Measurements from ENCODE around the gene CDH1.

CDH1 gene

DNA sequence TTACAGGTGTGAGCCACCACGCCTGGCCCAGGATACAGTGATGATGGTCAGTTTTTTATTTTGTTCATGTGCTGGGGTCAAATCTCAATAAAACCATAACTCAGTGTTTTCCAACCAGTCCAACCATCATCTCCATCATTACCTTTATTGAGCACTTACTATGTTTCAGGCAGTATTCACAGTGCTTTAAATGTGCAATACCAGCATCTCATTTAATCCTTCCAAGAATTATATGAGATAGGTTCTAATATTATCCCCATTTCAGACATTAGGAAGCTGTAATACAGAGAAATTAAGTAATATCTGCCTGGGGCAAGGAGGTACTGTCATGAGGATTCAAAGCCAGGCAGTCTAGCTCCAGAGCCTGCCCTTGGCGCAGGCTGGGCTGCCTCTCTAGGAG, 69.3 kb downstream of the CDH1 start:
- H3K36me3 ChIP-seq (ENCODE audit: control insufficient read depth in 1 of 2, insufficient read depth in 2 of 2, low read length in 2 of 2): peaks cover 28 to 62% of the 10 kb centered on the region in 2 donors
- no peak overlapping the region for H3K4me3 ChIP-seq (ENCODE audit: low read depth in 1 of 2, low read length in 2 of 2)
- H3K4me1 ChIP-seq (ENCODE audit: control insufficient read depth in 1 of 2, insufficient read depth in 2 of 2, low read length in 2 of 2): no peaks in the 10 kb centered on the region
- H3K9ac ChIP-seq (ENCODE audit: low read depth in 1 of 2, low read length in 2 of 2): no peak overlapping the region
- no peaks in the 10 kb centered on the region for H3K9me3 ChIP-seq (ENCODE audit: control insufficient read depth in 1 of 2, low read length in 2 of 2)
- no peak overlapping the region for H3K27ac ChIP-seq (ENCODE audit: low read depth, low read length)
- no peaks in the 10 kb centered on the region for H3K27me3 ChIP-seq (ENCODE audit: control insufficient read depth in 1 of 2, insufficient read depth in 2 of 2, low read length in 2 of 2)

DNA sequence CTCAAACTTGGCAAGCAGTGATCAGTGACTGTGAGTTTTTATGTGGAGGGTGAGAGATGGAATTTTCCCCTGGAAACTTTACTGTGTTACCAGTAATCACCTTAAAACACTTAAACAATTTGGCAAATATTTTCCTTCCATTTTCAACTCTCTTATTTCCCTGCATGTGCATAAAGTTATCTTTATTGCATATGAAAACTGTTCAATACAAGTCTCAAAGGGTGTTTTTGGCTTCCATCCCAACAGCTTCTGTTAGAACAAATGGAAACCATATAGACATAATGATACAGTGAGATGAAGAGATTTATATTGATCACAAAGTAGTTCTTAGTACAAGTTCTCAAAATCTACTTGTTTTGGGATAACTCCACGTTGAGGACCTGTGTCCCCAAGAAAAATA, 69.9 kb downstream of the CDH1 start:
- H3K27me3 ChIP-seq (ENCODE audit: control insufficient read depth in 1 of 2, insufficient read depth in 2 of 2, low read length in 2 of 2): no peaks in the 10 kb centered on the region
- no peaks in the 10 kb centered on the region for H3K9me3 ChIP-seq (ENCODE audit: control insufficient read depth in 1 of 2, low read length in 2 of 2)
- H3K36me3 ChIP-seq (ENCODE audit: control insufficient read depth in 1 of 2, insufficient read depth in 2 of 2, low read length in 2 of 2): peaks cover 28 to 63% of the 10 kb centered on the region in 2 donors
- no peak overlapping the region for H3K27ac ChIP-seq (ENCODE audit: low read depth, low read length)
- H3K4me3 ChIP-seq (ENCODE audit: low read depth in 1 of 2, low read length in 2 of 2): no peak overlapping the region
- no peaks in the 10 kb centered on the region for H3K4me1 ChIP-seq (ENCODE audit: control insufficient read depth in 1 of 2, insufficient read depth in 2 of 2, low read length in 2 of 2)
- H3K9ac ChIP-seq (ENCODE audit: low read depth in 1 of 2, low read length in 2 of 2): no peak overlapping the region

DNA sequence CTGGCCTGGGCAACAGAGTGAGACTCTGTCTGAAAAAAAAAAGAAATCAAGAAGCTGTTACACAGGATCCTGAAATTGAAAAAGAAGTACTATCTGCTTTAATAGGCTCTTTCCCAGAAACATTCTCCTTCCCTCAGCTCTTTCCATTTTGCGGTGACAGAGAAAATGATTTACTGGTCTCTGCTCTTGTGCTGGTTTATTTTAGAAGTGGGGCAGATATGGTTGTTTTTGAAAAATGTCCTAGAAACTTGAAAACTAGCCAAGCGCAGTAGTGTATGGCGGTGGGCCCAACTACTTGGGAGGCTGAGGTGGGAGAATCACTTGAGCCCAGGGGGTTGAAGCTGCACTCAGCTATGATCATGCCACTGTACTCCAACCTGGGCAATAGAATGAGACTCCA, 77.4 kb downstream of the CDH1 start:
- Histone ChIP-seq H3K9me3 (ENCODE audit: control insufficient read depth in 1 of 2, low read length in 2 of 2) (no peaks in the 10 kb centered on the region), H3K4me3 (ENCODE audit: low read depth in 1 of 2, low read length in 2 of 2) (no peak overlapping the region), H3K36me3 (ENCODE audit: control insufficient read depth in 1 of 2, insufficient read depth in 2 of 2, low read length in 2 of 2) (peaks cover 35 to 76% of the 10 kb centered on the region in 2 donors), H3K9ac (ENCODE audit: low read depth in 1 of 2, low read length in 2 of 2) (no peak overlapping the region), H3K27ac (ENCODE audit: low read depth, low read length) (no peak overlapping the region), H3K4me1 (ENCODE audit: control insufficient read depth in 1 of 2, insufficient read depth in 2 of 2, low read length in 2 of 2) (no peaks in the 10 kb centered on the region), H3K27me3 (ENCODE audit: control insufficient read depth in 1 of 2, insufficient read depth in 2 of 2, low read length in 2 of 2) (no peaks in the 10 kb centered on the region)

DNA sequence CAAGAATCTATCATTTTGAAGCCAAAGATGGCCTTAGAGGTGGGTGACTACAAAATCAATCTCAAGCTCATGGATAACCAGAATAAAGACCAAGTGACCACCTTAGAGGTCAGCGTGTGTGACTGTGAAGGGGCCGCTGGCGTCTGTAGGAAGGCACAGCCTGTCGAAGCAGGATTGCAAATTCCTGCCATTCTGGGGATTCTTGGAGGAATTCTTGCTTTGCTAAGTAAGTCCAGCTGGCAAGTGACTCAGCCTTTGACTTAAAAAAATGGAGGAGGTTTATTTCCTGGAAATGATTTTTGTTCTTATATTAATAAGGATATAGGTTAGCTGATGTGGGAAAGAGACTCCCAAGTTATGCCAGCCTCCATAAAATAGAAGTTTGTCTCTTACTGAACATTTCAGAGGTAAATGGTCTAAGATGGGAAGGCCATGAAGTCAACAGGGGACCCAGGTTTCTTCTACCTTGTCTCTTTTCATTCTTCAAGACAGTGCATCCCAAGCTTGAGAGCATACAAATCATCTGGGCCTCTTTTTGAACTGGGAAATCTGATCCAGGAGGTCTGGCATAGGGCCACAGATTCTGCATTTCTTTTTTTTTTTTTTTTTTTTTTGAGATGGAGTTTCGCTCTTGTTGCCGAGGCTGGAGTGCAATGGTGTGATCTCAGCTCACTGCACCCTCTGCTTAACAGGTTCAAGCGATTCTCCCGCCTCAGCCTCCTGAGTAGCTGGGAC, 86.5 kb downstream of the CDH1 start:
- Histone ChIP-seq H3K27me3 (ENCODE audit: control insufficient read depth in 1 of 2, insufficient read depth in 2 of 2, low read length in 2 of 2) (no peaks in the 10 kb centered on the region), H3K27ac (ENCODE audit: low read depth, low read length) (no peak overlapping the region), H3K36me3 (ENCODE audit: control insufficient read depth in 1 of 2, insufficient read depth in 2 of 2, low read length in 2 of 2) (peaks cover 32 to 57% of the 10 kb centered on the region in 2 donors), H3K9me3 (ENCODE audit: control insufficient read depth in 1 of 2, low read length in 2 of 2) (no peaks in the 10 kb centered on the region), H3K4me1 (ENCODE audit: control insufficient read depth in 1 of 2, insufficient read depth in 2 of 2, low read length in 2 of 2) (peaks cover 0 to 5% of the 10 kb centered on the region in 2 donors), H3K4me3 (ENCODE audit: low read depth in 1 of 2, low read length in 2 of 2) (no peak overlapping the region), H3K9ac (ENCODE audit: low read depth in 1 of 2, low read length in 2 of 2) (no peak overlapping the region)

DNA sequence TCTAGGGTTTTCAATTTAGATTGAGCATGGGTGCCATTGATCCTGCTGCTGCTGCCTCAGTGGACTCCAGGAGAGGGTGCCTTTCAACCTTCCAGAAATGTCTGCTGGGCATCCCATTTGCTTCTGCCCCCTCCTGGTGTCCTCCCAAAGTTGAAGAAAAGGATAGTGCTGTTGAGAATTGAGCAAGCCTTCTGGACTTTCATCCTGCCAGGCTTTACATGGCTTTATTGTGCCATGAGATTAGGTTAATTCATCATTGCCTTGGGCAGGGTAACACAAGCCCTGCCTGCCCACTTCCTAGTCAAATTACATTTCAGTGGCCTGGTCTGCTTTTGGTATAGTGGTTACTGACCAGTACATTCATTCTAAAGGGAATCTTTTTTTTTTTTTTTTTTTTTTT, 88.3 kb downstream of the CDH1 start:
- Histone ChIP-seq H3K9ac (ENCODE audit: low read depth in 1 of 2, low read length in 2 of 2) (no peak overlapping the region), H3K9me3 (ENCODE audit: control insufficient read depth in 1 of 2, low read length in 2 of 2) (no peaks in the 10 kb centered on the region), H3K4me3 (ENCODE audit: low read depth in 1 of 2, low read length in 2 of 2) (no peak overlapping the region), H3K27ac (ENCODE audit: low read depth, low read length) (no peak overlapping the region), H3K27me3 (ENCODE audit: control insufficient read depth in 1 of 2, insufficient read depth in 2 of 2, low read length in 2 of 2) (no peaks in the 10 kb centered on the region), H3K4me1 (ENCODE audit: control insufficient read depth in 1 of 2, insufficient read depth in 2 of 2, low read length in 2 of 2) (peaks cover 0 to 5% of the 10 kb centered on the region in 2 donors), H3K36me3 (ENCODE audit: control insufficient read depth in 1 of 2, insufficient read depth in 2 of 2, low read length in 2 of 2) (peaks cover 36 to 62% of the 10 kb centered on the region in 2 donors)

DNA sequence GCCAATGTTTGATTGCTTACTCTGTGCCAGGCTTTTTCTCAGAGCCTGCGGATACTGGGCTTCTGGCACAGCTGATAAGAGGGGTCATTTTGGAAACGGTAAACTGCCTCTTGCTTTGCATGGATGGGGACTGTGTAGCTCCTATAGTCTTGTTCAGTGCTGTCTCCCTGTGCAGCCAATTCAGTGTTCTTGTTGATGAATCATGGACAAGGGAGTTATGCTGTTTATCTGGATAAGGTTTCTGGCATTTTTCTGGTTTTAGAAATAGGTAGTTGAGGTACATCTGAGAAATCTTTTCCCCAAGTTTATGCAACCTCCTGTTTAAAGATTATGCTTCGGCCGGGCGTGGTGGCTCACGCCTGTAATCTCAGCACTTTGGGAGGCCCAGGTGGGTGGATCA, 89.6 kb downstream of the CDH1 start:
- Histone ChIP-seq H3K9ac (ENCODE audit: low read depth in 1 of 2, low read length in 2 of 2) (no peak overlapping the region), H3K4me1 (ENCODE audit: control insufficient read depth in 1 of 2, insufficient read depth in 2 of 2, low read length in 2 of 2) (peaks cover 0 to 5% of the 10 kb centered on the region in 2 donors), H3K27me3 (ENCODE audit: control insufficient read depth in 1 of 2, insufficient read depth in 2 of 2, low read length in 2 of 2) (no peaks in the 10 kb centered on the region), H3K27ac (ENCODE audit: low read depth, low read length) (no peak overlapping the region), H3K4me3 (ENCODE audit: low read depth in 1 of 2, low read length in 2 of 2) (no peak overlapping the region), H3K9me3 (ENCODE audit: control insufficient read depth in 1 of 2, low read length in 2 of 2) (no peaks in the 10 kb centered on the region), H3K36me3 (ENCODE audit: control insufficient read depth in 1 of 2, insufficient read depth in 2 of 2, low read length in 2 of 2) (peaks cover 39 to 64% of the 10 kb centered on the region in 2 donors)

DNA sequence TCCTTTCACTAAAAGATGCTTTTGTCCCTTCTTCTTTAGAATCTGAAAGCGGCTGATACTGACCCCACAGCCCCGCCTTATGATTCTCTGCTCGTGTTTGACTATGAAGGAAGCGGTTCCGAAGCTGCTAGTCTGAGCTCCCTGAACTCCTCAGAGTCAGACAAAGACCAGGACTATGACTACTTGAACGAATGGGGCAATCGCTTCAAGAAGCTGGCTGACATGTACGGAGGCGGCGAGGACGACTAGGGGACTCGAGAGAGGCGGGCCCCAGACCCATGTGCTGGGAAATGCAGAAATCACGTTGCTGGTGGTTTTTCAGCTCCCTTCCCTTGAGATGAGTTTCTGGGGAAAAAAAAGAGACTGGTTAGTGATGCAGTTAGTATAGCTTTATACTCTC, 96.2 kb downstream of the CDH1 start:
- Histone ChIP-seq H3K27me3 (ENCODE audit: control insufficient read depth in 1 of 2, insufficient read depth in 2 of 2, low read length in 2 of 2) (no peaks in the 10 kb centered on the region), H3K36me3 (ENCODE audit: control insufficient read depth in 1 of 2, insufficient read depth in 2 of 2, low read length in 2 of 2) (peaks cover 25 to 57% of the 10 kb centered on the region in 2 donors), H3K9ac (ENCODE audit: low read depth in 1 of 2, low read length in 2 of 2) (no peak overlapping the region), H3K9me3 (ENCODE audit: control insufficient read depth in 1 of 2, low read length in 2 of 2) (no peaks in the 10 kb centered on the region), H3K4me3 (ENCODE audit: low read depth in 1 of 2, low read length in 2 of 2) (no peak overlapping the region), H3K27ac (ENCODE audit: low read depth, low read length) (no peak overlapping the region), H3K4me1 (ENCODE audit: control insufficient read depth in 1 of 2, insufficient read depth in 2 of 2, low read length in 2 of 2) (no peaks in the 10 kb centered on the region)

DNA sequence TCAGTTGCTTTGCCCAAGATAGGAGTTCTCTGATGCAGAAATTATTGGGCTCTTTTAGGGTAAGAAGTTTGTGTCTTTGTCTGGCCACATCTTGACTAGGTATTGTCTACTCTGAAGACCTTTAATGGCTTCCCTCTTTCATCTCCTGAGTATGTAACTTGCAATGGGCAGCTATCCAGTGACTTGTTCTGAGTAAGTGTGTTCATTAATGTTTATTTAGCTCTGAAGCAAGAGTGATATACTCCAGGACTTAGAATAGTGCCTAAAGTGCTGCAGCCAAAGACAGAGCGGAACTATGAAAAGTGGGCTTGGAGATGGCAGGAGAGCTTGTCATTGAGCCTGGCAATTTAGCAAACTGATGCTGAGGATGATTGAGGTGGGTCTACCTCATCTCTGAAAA, 97.5 kb downstream of the CDH1 start:
- no peak overlapping the region for H3K4me3 ChIP-seq (ENCODE audit: low read depth in 1 of 2, low read length in 2 of 2)
- peaks cover 22 to 44% of the 10 kb centered on the region in 2 donors for H3K36me3 ChIP-seq (ENCODE audit: control insufficient read depth in 1 of 2, insufficient read depth in 2 of 2, low read length in 2 of 2)
- no peaks in the 10 kb centered on the region for H3K27me3 ChIP-seq (ENCODE audit: control insufficient read depth in 1 of 2, insufficient read depth in 2 of 2, low read length in 2 of 2)
- H3K27ac ChIP-seq (ENCODE audit: low read depth, low read length): no peak overlapping the region
- H3K4me1 ChIP-seq (ENCODE audit: control insufficient read depth in 1 of 2, insufficient read depth in 2 of 2, low read length in 2 of 2): no peaks in the 10 kb centered on the region
- H3K9me3 ChIP-seq (ENCODE audit: control insufficient read depth in 1 of 2, low read length in 2 of 2): no peaks in the 10 kb centered on the region
- no peak overlapping the region for H3K9ac ChIP-seq (ENCODE audit: low read depth in 1 of 2, low read length in 2 of 2)

DNA sequence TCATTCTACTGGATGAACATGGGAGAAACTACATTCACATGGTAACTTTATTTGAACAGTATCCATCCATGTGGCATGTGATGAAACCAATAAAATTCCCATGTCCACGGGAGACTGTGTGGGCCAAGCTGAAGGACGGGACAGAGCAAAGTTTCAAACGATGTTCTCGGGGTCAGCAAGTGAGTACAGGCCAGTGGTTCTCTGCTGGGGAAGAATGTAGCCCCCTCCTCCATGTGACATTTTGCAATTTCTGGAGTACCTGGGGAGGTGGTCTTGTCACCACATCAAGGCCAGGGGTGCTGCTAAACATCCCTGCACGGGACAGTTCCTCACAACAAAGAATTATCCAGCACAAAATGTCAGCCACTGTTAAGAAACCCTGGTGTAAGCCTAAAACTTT, 98.9 kb downstream of the CDH1 start:
- Histone ChIP-seq H3K27ac (ENCODE audit: low read depth, low read length) (no peak overlapping the region), H3K36me3 (ENCODE audit: control insufficient read depth in 1 of 2, insufficient read depth in 2 of 2, low read length in 2 of 2) (peaks cover 15 to 32% of the 10 kb centered on the region in 2 donors), H3K4me1 (ENCODE audit: control insufficient read depth in 1 of 2, insufficient read depth in 2 of 2, low read length in 2 of 2) (no peaks in the 10 kb centered on the region), H3K4me3 (ENCODE audit: low read depth in 1 of 2, low read length in 2 of 2) (no peak overlapping the region), H3K9ac (ENCODE audit: low read depth in 1 of 2, low read length in 2 of 2) (no peak overlapping the region), H3K27me3 (ENCODE audit: control insufficient read depth in 1 of 2, insufficient read depth in 2 of 2, low read length in 2 of 2) (no peaks in the 10 kb centered on the region), H3K9me3 (ENCODE audit: control insufficient read depth in 1 of 2, low read length in 2 of 2) (no peaks in the 10 kb centered on the region)

DNA sequence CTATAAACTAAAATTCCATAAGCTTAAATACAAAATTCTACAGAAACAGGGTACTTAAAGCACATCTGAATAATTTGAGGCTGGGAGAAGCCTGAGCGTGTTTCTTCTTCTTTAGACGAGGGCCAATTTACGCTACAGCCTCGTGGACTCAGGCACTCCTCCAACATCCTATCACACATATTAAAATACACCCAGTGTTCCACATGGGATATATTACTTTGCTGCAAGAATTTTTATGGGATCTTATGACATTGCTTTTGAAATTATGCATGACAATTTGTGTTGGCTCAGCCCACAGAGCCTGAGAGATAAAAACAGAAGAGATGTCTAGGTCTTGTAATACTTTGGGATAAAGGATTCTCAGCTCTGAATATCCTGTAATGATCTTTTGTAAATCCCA, 102.7 kb downstream of the CDH1 start:
- no peaks in the 10 kb centered on the region for H3K27me3 ChIP-seq (ENCODE audit: control insufficient read depth in 1 of 2, insufficient read depth in 2 of 2, low read length in 2 of 2)
- peaks cover under 1 to 6% of the 10 kb centered on the region in 2 donors for H3K36me3 ChIP-seq (ENCODE audit: control insufficient read depth in 1 of 2, insufficient read depth in 2 of 2, low read length in 2 of 2)
- no peak overlapping the region for H3K4me3 ChIP-seq (ENCODE audit: low read depth in 1 of 2, low read length in 2 of 2)
- H3K27ac ChIP-seq (ENCODE audit: low read depth, low read length): no peak overlapping the region
- H3K4me1 ChIP-seq (ENCODE audit: control insufficient read depth in 1 of 2, insufficient read depth in 2 of 2, low read length in 2 of 2): peaks cover 6 to 7% of the 10 kb centered on the region in 2 donors
- H3K9ac ChIP-seq (ENCODE audit: low read depth in 1 of 2, low read length in 2 of 2): no peak overlapping the region
- H3K9me3 ChIP-seq (ENCODE audit: control insufficient read depth in 1 of 2, low read length in 2 of 2): no peaks in the 10 kb centered on the region
